Measurements from ENCODE around the gene TMEM109. TPM values are rescaled to one million over a fixed set of nuclear protein-coding genes. Genes with fewer than 3 reads are reported as not detected.

Gene TMEM109
- total RNA-seq, 1 experiment from 2014 or later: 26.8 TPM

DNA sequence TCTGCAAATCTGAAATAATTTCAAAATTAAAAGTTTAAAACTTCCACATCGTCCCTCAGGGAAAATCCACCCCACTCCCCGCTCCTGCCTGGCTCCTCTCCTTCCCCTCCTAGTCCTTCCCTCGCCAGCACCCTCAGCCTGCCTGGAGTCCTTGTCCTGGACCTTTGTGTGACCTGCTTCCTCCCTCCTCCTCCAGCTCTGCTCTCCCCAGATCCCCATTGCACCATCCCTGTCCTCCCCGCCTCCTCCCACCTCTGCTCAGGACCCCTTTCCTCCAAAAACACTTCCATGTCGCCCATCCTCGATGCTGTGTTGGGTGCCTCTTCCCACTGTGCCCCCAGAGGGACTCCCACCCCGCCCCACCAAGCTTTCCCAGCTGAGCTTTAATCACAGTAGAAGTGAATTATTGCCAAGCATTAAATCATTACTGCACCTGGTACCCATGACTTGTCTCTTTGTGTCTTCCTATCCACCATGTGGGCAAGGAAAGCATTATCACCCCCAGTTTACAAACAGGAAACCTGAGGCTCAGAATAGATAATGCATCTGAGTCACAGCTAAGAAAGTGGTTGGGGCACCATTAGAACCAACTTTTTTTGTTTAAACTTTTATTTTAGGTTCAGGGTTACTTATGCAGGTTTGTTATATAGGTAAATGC is 49.0 kb upstream of the TMEM109 start:
- H3K27ac Mint-ChIP-seq: no peak overlapping the region
- no peak for TF ChIP-seq ZNF423 (CRISPR knock-in tag; IDR thresholded peaks at IDR 0.05)
- TF ChIP-seq ZNF425 (CRISPR knock-in tag; conservative IDR thresholded peaks at IDR 0.05): no peak
- no peak for TF ChIP-seq TEAD1 (CRISPR knock-in tag; IDR thresholded peaks at IDR 0.05)
- no peak for TF ChIP-seq E2F4 (CRISPR knock-in tag; IDR thresholded peaks at IDR 0.05; ENCODE audit: borderline replicate concordance, low read depth)
- TF ChIP-seq, protein P1, sequence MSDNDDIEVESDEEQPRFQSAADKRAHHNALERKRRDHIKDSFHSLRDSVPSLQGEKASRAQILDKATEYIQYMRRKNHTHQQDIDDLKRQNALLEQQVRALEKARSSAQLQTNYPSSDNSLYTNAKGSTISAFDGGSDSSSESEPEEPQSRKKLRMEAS (CRISPR knock-in tag; IDR thresholded peaks at IDR 0.05): no peak
- no peak for TF ChIP-seq E2F5 (CRISPR knock-in tag; IDR thresholded peaks at IDR 0.05)
- no peak for TF ChIP-seq ZBTB43 (CRISPR knock-in tag; IDR thresholded peaks at IDR 0.05)
- TF ChIP-seq, protein P2, sequence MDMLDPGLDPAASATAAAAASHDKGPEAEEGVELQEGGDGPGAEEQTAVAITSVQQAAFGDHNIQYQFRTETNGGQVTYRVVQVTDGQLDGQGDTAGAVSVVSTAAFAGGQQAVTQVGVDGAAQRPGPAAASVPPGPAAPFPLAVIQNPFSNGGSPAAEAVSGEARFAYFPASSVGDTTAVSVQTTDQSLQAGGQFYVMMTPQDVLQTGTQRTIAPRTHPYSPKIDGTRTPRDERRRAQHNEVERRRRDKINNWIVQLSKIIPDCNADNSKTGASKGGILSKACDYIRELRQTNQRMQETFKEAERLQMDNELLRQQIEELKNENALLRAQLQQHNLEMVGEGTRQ (CRISPR knock-in tag; IDR thresholded peaks at IDR 0.05): no peak
- TF ChIP-seq FOXP1 (CRISPR knock-in tag; IDR thresholded peaks at IDR 0.05; ENCODE audit: borderline replicate concordance): no peak
- no peak for TF ChIP-seq ZNF396 (CRISPR knock-in tag; IDR thresholded peaks at IDR 0.05; ENCODE audit: borderline replicate concordance)
- no peak for TF ChIP-seq KAT7 (CRISPR knock-in tag; IDR thresholded peaks at IDR 0.05; ENCODE audit: borderline replicate concordance)
- no peak for TF ChIP-seq RORB (CRISPR knock-in tag; IDR thresholded peaks at IDR 0.05)
- no peak for TF ChIP-seq NR1H2 (CRISPR knock-in tag; IDR thresholded peaks at IDR 0.05)
- TF ChIP-seq ZNF416 (CRISPR knock-in tag; IDR thresholded peaks at IDR 0.05): no peak
- no peak for TF ChIP-seq TCF7 (CRISPR knock-in tag; IDR thresholded peaks at IDR 0.05; ENCODE audit: low read depth)
- no peak for TF ChIP-seq ZNF263 (CRISPR knock-in tag; IDR thresholded peaks at IDR 0.05; ENCODE audit: low read depth)
- ATAC-seq: no peak
- no peaks in the 10 kb centered on the region; the same call in 1 of the 2 replicates for H3K27me3 Mint-ChIP-seq (ENCODE audit: low read depth)
- H3K9me3 Mint-ChIP-seq: no peaks in the 10 kb centered on the region
- no peaks in the 10 kb centered on the region for H3K36me3 Mint-ChIP-seq
- no peak overlapping the region for H3K4me3 Mint-ChIP-seq
- ChIA-PET CTCF (interaction anchor here (1.0 to 2.4 kb wide), 2 partner anchors 23 to 34 kb away, joined by 4 to 8 read pairs; no protein-coding TSS in a partner anchor), POLR2A (no interaction called here)
- no peaks in the 10 kb centered on the region for H3K4me1 Mint-ChIP-seq
- DNase-seq (ENCODE audit: low spot score): no peak
